ENCODE measurements around the gene EIF2S2. TPM values are rescaled to one million over a fixed set of nuclear protein-coding genes. Genes with fewer than 3 reads are reported as not detected.

Gene EIF2S2
- total and polyA plus RNA-seq, 2 donors (not counting 1 experiment from before 2014, with no cell fraction given): 108 to 140 TPM

DNA sequence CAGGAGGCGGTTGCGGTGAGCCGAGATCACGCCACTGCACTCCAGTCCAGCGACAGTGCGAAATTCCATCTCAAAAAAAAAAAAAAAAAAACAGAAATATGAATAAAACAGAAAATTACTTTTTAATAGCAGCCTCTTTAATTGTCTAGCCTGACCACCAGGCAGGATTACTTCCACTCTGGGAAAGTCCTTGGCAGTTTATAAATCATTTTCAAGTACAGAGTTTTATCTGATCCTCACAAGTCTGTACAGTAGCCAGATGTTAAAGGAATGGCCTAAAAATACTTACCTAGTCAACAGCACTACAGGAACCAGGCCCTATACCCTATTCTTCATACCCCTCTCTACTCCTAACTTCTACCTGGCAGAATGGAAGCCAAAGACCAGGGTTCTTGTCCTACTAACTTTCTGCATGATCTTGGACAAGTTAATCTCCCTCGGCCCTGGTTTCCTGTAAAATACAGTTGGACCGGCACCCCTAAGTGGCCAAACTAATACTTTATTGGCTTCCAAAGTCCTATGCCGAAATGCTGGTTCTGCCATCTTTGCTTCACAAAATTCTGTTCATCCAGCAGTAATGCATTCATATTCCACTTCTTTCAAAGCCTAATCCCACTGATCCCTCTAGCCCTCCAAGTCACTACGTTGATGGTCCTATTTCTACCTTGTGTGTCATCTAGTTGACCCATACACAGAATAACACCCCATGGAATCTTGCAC is 1.9 kb downstream of the EIF2S2 start:
- TF ChIP-seq EZH2 (IDR thresholded peaks at IDR 0.05; ENCODE audit: low read length, missing control alignments): no peak
- TF ChIP-seq, protein P1, sequence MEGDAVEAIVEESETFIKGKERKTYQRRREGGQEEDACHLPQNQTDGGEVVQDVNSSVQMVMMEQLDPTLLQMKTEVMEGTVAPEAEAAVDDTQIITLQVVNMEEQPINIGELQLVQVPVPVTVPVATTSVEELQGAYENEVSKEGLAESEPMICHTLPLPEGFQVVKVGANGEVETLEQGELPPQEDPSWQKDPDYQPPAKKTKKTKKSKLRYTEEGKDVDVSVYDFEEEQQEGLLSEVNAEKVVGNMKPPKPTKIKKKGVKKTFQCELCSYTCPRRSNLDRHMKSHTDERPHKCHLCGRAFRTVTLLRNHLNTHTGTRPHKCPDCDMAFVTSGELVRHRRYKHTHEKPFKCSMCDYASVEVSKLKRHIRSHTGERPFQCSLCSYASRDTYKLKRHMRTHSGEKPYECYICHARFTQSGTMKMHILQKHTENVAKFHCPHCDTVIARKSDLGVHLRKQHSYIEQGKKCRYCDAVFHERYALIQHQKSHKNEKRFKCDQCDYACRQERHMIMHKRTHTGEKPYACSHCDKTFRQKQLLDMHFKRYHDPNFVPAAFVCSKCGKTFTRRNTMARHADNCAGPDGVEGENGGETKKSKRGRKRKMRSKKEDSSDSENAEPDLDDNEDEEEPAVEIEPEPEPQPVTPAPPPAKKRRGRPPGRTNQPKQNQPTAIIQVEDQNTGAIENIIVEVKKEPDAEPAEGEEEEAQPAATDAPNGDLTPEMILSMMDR (conservative IDR thresholded peaks at IDR 0.05 in 1 of 2, IDR thresholded peaks at IDR 0.05 in 1 of 2; ENCODE audit: low read depth in 1 of 2, low read length in 2 of 2): no peak
- Histone ChIP-seq H3K9me3 (ENCODE audit: control insufficient read depth, insufficient read depth, low read depth, low read length) (no peaks in the 10 kb centered on the region), H4K20me1 (ENCODE audit: control insufficient read depth, extremely low read depth, insufficient read depth, low read length) (peaks cover 6% of the 10 kb centered on the region), H3K4me3 (replicated peaks in 1 of 4; ENCODE audit: control extremely low read depth in 1 of 4, insufficient read depth in 1 of 4, low read depth in 3 of 4, low read length in 4 of 4) (peak overlapping the region; percentile 93 to 99 (median 95)), H3K4me1 (ENCODE audit: control insufficient read depth, extremely low read depth, insufficient read depth, low read length) (peaks cover 4% of the 10 kb centered on the region), H3K4me2 (ENCODE audit: extremely low read depth, insufficient read depth, low read length) (peak overlapping the region; percentile 99), H3K27me3 (ENCODE audit: control insufficient read depth, insufficient read depth, low read length) (no peaks in the 10 kb centered on the region), H3K79me2 (ENCODE audit: control insufficient read depth, insufficient read depth, low read length) (peaks cover 68% of the 10 kb centered on the region), H3K9ac (ENCODE audit: insufficient read depth, low read length) (peak overlapping the region; percentile 13), H3K27ac (ENCODE audit: insufficient read depth, low read length) (peak overlapping the region; percentile 94), H2AFZ (ENCODE audit: low read length) (no peak overlapping the region), H3K36me3 (ENCODE audit: control insufficient read depth, insufficient read depth, low read length) (peaks cover 3% of the 10 kb centered on the region)
- peak in 1 of 2 donors; percentile 12 for DNase-seq (ENCODE audit: low read depth in 2 of 2)

DNA sequence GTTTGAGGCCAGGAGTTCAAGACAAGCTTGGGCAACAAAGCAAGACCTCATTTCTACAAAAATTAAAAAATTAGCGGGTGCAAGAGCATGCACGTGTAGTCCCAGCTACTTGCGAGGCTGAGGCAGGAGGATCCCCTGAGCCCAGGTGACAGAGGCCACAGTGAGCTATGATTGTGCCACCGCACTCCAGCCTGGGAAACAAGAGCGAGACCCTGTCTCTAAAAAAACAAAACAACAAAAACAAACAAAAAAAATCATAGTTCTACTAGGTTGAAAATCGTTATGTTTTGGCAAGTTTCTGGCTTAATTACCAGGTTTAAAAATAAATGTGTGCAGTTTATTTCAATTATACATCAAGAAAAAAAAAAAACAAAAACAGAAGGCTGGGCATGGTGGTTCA is 2.6 kb downstream of the EIF2S2 start:
- no peak for DNase-seq (ENCODE audit: low read depth in 2 of 2)
- Histone ChIP-seq H3K27me3 (ENCODE audit: control insufficient read depth, insufficient read depth, low read length) (no peaks in the 10 kb centered on the region), H2AFZ (ENCODE audit: low read length) (no peak overlapping the region), H3K4me1 (ENCODE audit: control insufficient read depth, extremely low read depth, insufficient read depth, low read length) (peaks cover 4% of the 10 kb centered on the region), H3K27ac (ENCODE audit: insufficient read depth, low read length) (no peak overlapping the region), H4K20me1 (ENCODE audit: control insufficient read depth, extremely low read depth, insufficient read depth, low read length) (peaks cover 6% of the 10 kb centered on the region), H3K4me3 (replicated peaks in 1 of 4; ENCODE audit: control extremely low read depth in 1 of 4, insufficient read depth in 1 of 4, low read depth in 3 of 4, low read length in 4 of 4) (peak overlapping the region in 1 of 4 experiments; percentile 29), H3K9me3 (ENCODE audit: control insufficient read depth, insufficient read depth, low read depth, low read length) (no peaks in the 10 kb centered on the region), H3K4me2 (ENCODE audit: extremely low read depth, insufficient read depth, low read length) (no peak overlapping the region), H3K36me3 (ENCODE audit: control insufficient read depth, insufficient read depth, low read length) (peaks cover 7% of the 10 kb centered on the region), H3K9ac (ENCODE audit: insufficient read depth, low read length) (no peak overlapping the region), H3K79me2 (ENCODE audit: control insufficient read depth, insufficient read depth, low read length) (peaks cover 75% of the 10 kb centered on the region)
- TF ChIP-seq, protein P1 (conservative IDR thresholded peaks at IDR 0.05 in 1 of 2, IDR thresholded peaks at IDR 0.05 in 1 of 2; ENCODE audit: low read depth in 1 of 2, low read length in 2 of 2): no peak
- TF ChIP-seq EZH2 (IDR thresholded peaks at IDR 0.05; ENCODE audit: low read length, missing control alignments): no peak

GRCh38 chr20:34108616-34109174 is 3.3 kb downstream of the EIF2S2 start:
- Histone ChIP-seq H3K27me3 (ENCODE audit: control insufficient read depth, insufficient read depth, low read length) (no peaks in the 10 kb centered on the region), H3K4me1 (ENCODE audit: control insufficient read depth, extremely low read depth, insufficient read depth, low read length) (peaks cover 4% of the 10 kb centered on the region), H3K79me2 (ENCODE audit: control insufficient read depth, insufficient read depth, low read length) (peaks cover 78% of the 10 kb centered on the region), H2AFZ (ENCODE audit: low read length) (no peak overlapping the region), H3K4me3 (replicated peaks in 1 of 4; ENCODE audit: control extremely low read depth in 1 of 4, insufficient read depth in 1 of 4, low read depth in 3 of 4, low read length in 4 of 4) (peak overlapping the region in 1 of 4 experiments; percentile 9), H3K9ac (ENCODE audit: insufficient read depth, low read length) (no peak overlapping the region), H3K9me3 (ENCODE audit: control insufficient read depth, insufficient read depth, low read depth, low read length) (no peaks in the 10 kb centered on the region), H3K4me2 (ENCODE audit: extremely low read depth, insufficient read depth, low read length) (no peak overlapping the region), H3K36me3 (ENCODE audit: control insufficient read depth, insufficient read depth, low read length) (peaks cover 9% of the 10 kb centered on the region), H3K27ac (ENCODE audit: insufficient read depth, low read length) (no peak overlapping the region), H4K20me1 (ENCODE audit: control insufficient read depth, extremely low read depth, insufficient read depth, low read length) (peaks cover 6% of the 10 kb centered on the region)
- TF ChIP-seq, protein P1 (conservative IDR thresholded peaks at IDR 0.05 in 1 of 2, IDR thresholded peaks at IDR 0.05 in 1 of 2; ENCODE audit: low read depth in 1 of 2, low read length in 2 of 2): no peak
- no peak for TF ChIP-seq EZH2 (IDR thresholded peaks at IDR 0.05; ENCODE audit: low read length, missing control alignments)
- no peak for DNase-seq (ENCODE audit: low read depth in 2 of 2)
